Duodenal mucosa (tissue), 2 donors: ENCODE data around the gene ADARB1.

Experiments used
- H3K27ac ChIP-seq: one replicate; pipeline ENCODE4 v1.7.0; 2013; ENCODE audit warnings: low read depth, low read length
- H3K27me3 ChIP-seq, 2 donors: one replicate each; pipeline ENCODE4 v1.7.0; 2013; ENCODE audit warnings: low read length in 2 of 2, control low read depth in 1 of 2; ENCODE audit not compliant: insufficient read depth in 2 of 2, control insufficient read depth in 1 of 2
- H3K36me3 ChIP-seq, 2 donors: one replicate each; pipeline ENCODE4 v1.7.0; 2013; ENCODE audit warnings: low read length in 2 of 2, control low read depth in 1 of 2; ENCODE audit not compliant: insufficient read depth in 2 of 2, control insufficient read depth in 1 of 2
- H3K4me1 ChIP-seq, 2 donors: one replicate each; pipeline ENCODE4 v1.7.0; 2013; ENCODE audit warnings: low read length in 2 of 2, control low read depth in 1 of 2; ENCODE audit not compliant: insufficient read depth in 2 of 2, control insufficient read depth in 1 of 2
- H3K4me3 ChIP-seq, 2 donors: one replicate each; pipeline ENCODE4 v1.7.0; 2013; ENCODE audit warnings: low read length in 2 of 2, low read depth in 1 of 2
- H3K9ac ChIP-seq, 2 donors: one replicate each; pipeline ENCODE4 v1.7.0; 2013; ENCODE audit warnings: low read length in 2 of 2, low read depth in 1 of 2
- H3K9me3 ChIP-seq, 2 donors: one replicate each; pipeline ENCODE4 v1.7.0; 2013; ENCODE audit warnings: low read length in 2 of 2, control low read depth in 1 of 2; ENCODE audit not compliant: control insufficient read depth in 1 of 2

ADARB1 gene

GRCh38 chr21:45256021-45256911 is 181.9 kb downstream of the ADARB1 start:
- H3K36me3 ChIP-seq, result no peaks in the 10 kb centered on the region
- no peak overlapping the region for H3K9ac ChIP-seq
- H3K27me3 ChIP-seq, result peaks cover 23 to 31% of the 10 kb centered on the region in 2 donors
- no peaks in the 10 kb centered on the region for H3K9me3 ChIP-seq
- peaks cover 0 to 4% of the 10 kb centered on the region in 2 donors for H3K4me1 ChIP-seq
- no peak overlapping the region for H3K4me3 ChIP-seq
- no peak overlapping the region for H3K27ac ChIP-seq

GRCh38 chr21:45256912-45257672 is 182.7 kb downstream of the ADARB1 start:
- Histone ChIP-seq H3K9ac (no peak overlapping the region), H3K27me3 (peaks cover 23 to 31% of the 10 kb centered on the region in 2 donors), H3K27ac (no peak overlapping the region), H3K36me3 (no peaks in the 10 kb centered on the region), H3K4me3 (no peak overlapping the region), H3K4me1 (peaks cover 4 to 9% of the 10 kb centered on the region in 2 donors), H3K9me3 (no peaks in the 10 kb centered on the region)

- H3K36me3 ChIP-seq, result no peaks in the 10 kb centered on the region
These were observed 183.4 kb downstream of the ADARB1 start for GRCh38 chr21:45257673-45258341.

GRCh38 chr21:45258466-45258865 is 184.1 kb downstream of the ADARB1 start:
- Histone ChIP-seq H3K27me3 (peaks cover 23 to 27% of the 10 kb centered on the region in 2 donors), H3K4me1 (peaks cover 4 to 13% of the 10 kb centered on the region in 2 donors), H3K9me3 (no peaks in the 10 kb centered on the region), H3K9ac (no peak overlapping the region), H3K36me3 (peaks cover 0 to under 1% of the 10 kb centered on the region in 2 donors), H3K27ac (no peak overlapping the region), H3K4me3 (no peak overlapping the region)

More at GRCh38 chr21:45257673-45258341, 183.4 kb downstream of the ADARB1 start:
- Histone ChIP-seq H3K27me3 (peaks cover 23 to 31% of the 10 kb centered on the region in 2 donors), H3K9me3 (no peaks in the 10 kb centered on the region), H3K27ac (no peak overlapping the region), H3K4me3 (no peak overlapping the region), H3K9ac (no peak overlapping the region), H3K4me1 (peaks cover 4 to 13% of the 10 kb centered on the region in 2 donors)

- Histone ChIP-seq H3K4me3 (no peak overlapping the region), H3K9me3 (no peaks in the 10 kb centered on the region), H3K9ac (no peak overlapping the region), H3K4me1 (peaks cover 4 to 15% of the 10 kb centered on the region in 2 donors), H3K27ac (no peak overlapping the region), H3K36me3 (peaks cover 0 to 9% of the 10 kb centered on the region in 2 donors), H3K27me3 (peaks cover 21 to 27% of the 10 kb centered on the region in 2 donors)
These were observed 184.9 kb downstream of the ADARB1 start for GRCh38 chr21:45259206-45259840.

GRCh38 chr21:45260191-45260825 is 185.9 kb downstream of the ADARB1 start:
- no peaks in the 10 kb centered on the region for H3K9me3 ChIP-seq
- H3K27ac ChIP-seq, result no peak overlapping the region
- peaks cover 4 to 17% of the 10 kb centered on the region in 2 donors for H3K36me3 ChIP-seq
- peaks cover 16 to 27% of the 10 kb centered on the region in 2 donors for H3K27me3 ChIP-seq
- no peak overlapping the region for H3K4me3 ChIP-seq
- H3K9ac ChIP-seq, result no peak overlapping the region
- peaks cover 4 to 16% of the 10 kb centered on the region in 2 donors for H3K4me1 ChIP-seq

- peaks cover 4 to 24% of the 10 kb centered on the region in 2 donors for H3K36me3 ChIP-seq
- H3K27me3 ChIP-seq, result peaks cover 16 to 23% of the 10 kb centered on the region in 2 donors
- no peak overlapping the region for H3K9ac ChIP-seq
- peaks cover 4 to 21% of the 10 kb centered on the region in 2 donors for H3K4me1 ChIP-seq
- H3K4me3 ChIP-seq, result no peak overlapping the region
- H3K27ac ChIP-seq, result no peak overlapping the region
- no peaks in the 10 kb centered on the region for H3K9me3 ChIP-seq
These were observed 186.7 kb downstream of the ADARB1 start for GRCh38 chr21:45261093-45261492.

- no peaks in the 10 kb centered on the region for H3K9me3 ChIP-seq
These were observed 187.7 kb downstream of the ADARB1 start for GRCh38 chr21:45262041-45262581.

GRCh38 chr21:45262616-45263015 is 188.2 kb downstream of the ADARB1 start:
- Histone ChIP-seq H3K9me3 (no peaks in the 10 kb centered on the region), H3K9ac (no peak overlapping the region), H3K4me1 (peaks cover 4 to 19% of the 10 kb centered on the region in 2 donors), H3K4me3 (peak overlapping the region; percentile 33 to 44), H3K27ac (no peak overlapping the region), H3K36me3 (peaks cover 10 to 38% of the 10 kb centered on the region in 2 donors), H3K27me3 (peaks cover 9% of the 10 kb centered on the region in 2 donors)

More at GRCh38 chr21:45262041-45262581, 187.7 kb downstream of the ADARB1 start:
- Histone ChIP-seq H3K4me3 (peak overlapping the region; percentile 33 to 44), H3K27ac (no peak overlapping the region), H3K9ac (peak overlapping the region; percentile 4 to 25), H3K36me3 (peaks cover 5 to 34% of the 10 kb centered on the region in 2 donors), H3K4me1 (peaks cover 4 to 21% of the 10 kb centered on the region in 2 donors), H3K27me3 (peaks cover 10 to 14% of the 10 kb centered on the region in 2 donors)
